H1 (cell line): ENCODE results near the gene ARID1B. TPM values are rescaled to one million over a fixed set of nuclear protein-coding genes. Genes with fewer than 3 reads are reported as not detected.

Source experiments
- polyA plus RNA-seq, 7 experiments: library from polyadenylated mRNA; depleted of rRNA in 3 of 7; stranded (reverse) in 5 of 7; unstranded in 2 of 7; fragments of >200 nt in 5 of 7; fragments of 200-250 nt in 2 of 7; gene quantifications; 1 replicate in 5 of 7; 2 replicates in 1 of 7; 4 replicates in 1 of 7; pipeline versions ENCODE4 v1.2.1 to v1.2.3, GENCODE V29; 2011 to 2013; ENCODE audit warnings: missing spikeins in 2 of 7, mixed read lengths in 2 of 7
- total RNA-seq: library from RNA; stranded (reverse); fragmentation: NEBNext Ultra II Directional; extraction: Animal tissue kit (Norgen Biotek cat#: 25700); gene quantifications from 2 replicates; pipeline ENCODE4 v1.2.1, GENCODE V29; 2021
- TF ChIP-seq, protein P1 (sequence below), 3 experiments: IDR thresholded peaks; 1 replicate in 2 of 3; 2 replicates in 1 of 3; pipeline versions ENCODE4 v1.5.1 to v1.6.1; 2011; ENCODE audit warnings: low read length in 3 of 3, mild to moderate bottlenecking in 3 of 3, inconsistent platforms in 2 of 3, low read depth in 1 of 3, moderate library complexity in 1 of 3; ENCODE audit not compliant: insufficient read depth in 1 of 3; ENCODE audit errors: control extremely low read depth in 1 of 3

The ARID1B gene
- total and polyA plus RNA-seq, 2 of the 8 experiments (the other 6 are each of a cell fraction or from before 2014, with no cell fraction given): 24.3 to 70.3 TPM

GRCh38 chr6:156924246-156924645 is 147.1 kb downstream of the ARID1B start (continued):
- TF ChIP-seq, protein P1, sequence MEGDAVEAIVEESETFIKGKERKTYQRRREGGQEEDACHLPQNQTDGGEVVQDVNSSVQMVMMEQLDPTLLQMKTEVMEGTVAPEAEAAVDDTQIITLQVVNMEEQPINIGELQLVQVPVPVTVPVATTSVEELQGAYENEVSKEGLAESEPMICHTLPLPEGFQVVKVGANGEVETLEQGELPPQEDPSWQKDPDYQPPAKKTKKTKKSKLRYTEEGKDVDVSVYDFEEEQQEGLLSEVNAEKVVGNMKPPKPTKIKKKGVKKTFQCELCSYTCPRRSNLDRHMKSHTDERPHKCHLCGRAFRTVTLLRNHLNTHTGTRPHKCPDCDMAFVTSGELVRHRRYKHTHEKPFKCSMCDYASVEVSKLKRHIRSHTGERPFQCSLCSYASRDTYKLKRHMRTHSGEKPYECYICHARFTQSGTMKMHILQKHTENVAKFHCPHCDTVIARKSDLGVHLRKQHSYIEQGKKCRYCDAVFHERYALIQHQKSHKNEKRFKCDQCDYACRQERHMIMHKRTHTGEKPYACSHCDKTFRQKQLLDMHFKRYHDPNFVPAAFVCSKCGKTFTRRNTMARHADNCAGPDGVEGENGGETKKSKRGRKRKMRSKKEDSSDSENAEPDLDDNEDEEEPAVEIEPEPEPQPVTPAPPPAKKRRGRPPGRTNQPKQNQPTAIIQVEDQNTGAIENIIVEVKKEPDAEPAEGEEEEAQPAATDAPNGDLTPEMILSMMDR (IDR thresholded peaks at IDR 0.05; ENCODE audit: control extremely low read depth in 1 of 3, insufficient read depth in 1 of 3, low read depth in 1 of 3, low read length in 3 of 3): no peak
